HL-60 (cell line): Measurements from ENCODE around the gene CALR3.

ENCODE experiments used
- GABPA ChIP-seq: IDR thresholded peaks from 2 replicates; pipeline ENCODE4 v1.6.1; 2012; ENCODE audit warnings: low read depth
- POLR2AphosphoS5 ChIP-seq: IDR thresholded peaks from 2 replicates; pipeline ENCODE4 v1.6.1; 2012; ENCODE audit warnings: low read depth
- TF ChIP-seq, protein P1 (sequence below): IDR thresholded peaks from one replicate; pipeline ENCODE4 v1.5.1; 2011; ENCODE audit warnings: low read length, control low read depth, inconsistent platforms; ENCODE audit not compliant: insufficient read depth
- TF ChIP-seq, protein P2 (sequence below): IDR thresholded peaks from 2 replicates; pipeline ENCODE4 v1.6.1; 2012; ENCODE audit warnings: low read depth; ENCODE audit not compliant: insufficient replicate concordance

DNA sequence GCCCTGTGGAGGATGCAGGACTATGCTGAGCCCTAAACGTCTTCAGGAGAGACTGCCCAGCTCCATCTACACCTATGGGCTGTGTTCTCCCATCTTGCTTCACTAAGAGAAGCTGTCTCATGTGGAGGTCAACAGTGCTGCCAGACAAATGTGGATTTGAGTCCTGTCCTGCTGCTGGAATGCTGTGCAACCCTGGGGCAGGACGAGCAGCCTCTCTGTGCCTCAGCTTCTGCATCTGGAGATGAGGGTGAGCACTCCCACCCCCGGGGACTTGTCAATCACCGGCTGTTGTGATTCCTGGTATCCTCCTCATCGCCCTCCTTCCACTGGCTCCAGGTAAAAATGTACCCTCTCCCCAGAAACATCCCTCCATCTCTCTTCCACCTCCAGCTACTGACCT, 40.5 kb downstream of the CALR3 start:
- TF ChIP-seq, protein P1, sequence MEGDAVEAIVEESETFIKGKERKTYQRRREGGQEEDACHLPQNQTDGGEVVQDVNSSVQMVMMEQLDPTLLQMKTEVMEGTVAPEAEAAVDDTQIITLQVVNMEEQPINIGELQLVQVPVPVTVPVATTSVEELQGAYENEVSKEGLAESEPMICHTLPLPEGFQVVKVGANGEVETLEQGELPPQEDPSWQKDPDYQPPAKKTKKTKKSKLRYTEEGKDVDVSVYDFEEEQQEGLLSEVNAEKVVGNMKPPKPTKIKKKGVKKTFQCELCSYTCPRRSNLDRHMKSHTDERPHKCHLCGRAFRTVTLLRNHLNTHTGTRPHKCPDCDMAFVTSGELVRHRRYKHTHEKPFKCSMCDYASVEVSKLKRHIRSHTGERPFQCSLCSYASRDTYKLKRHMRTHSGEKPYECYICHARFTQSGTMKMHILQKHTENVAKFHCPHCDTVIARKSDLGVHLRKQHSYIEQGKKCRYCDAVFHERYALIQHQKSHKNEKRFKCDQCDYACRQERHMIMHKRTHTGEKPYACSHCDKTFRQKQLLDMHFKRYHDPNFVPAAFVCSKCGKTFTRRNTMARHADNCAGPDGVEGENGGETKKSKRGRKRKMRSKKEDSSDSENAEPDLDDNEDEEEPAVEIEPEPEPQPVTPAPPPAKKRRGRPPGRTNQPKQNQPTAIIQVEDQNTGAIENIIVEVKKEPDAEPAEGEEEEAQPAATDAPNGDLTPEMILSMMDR: no peak
- TF ChIP-seq, protein P2, sequence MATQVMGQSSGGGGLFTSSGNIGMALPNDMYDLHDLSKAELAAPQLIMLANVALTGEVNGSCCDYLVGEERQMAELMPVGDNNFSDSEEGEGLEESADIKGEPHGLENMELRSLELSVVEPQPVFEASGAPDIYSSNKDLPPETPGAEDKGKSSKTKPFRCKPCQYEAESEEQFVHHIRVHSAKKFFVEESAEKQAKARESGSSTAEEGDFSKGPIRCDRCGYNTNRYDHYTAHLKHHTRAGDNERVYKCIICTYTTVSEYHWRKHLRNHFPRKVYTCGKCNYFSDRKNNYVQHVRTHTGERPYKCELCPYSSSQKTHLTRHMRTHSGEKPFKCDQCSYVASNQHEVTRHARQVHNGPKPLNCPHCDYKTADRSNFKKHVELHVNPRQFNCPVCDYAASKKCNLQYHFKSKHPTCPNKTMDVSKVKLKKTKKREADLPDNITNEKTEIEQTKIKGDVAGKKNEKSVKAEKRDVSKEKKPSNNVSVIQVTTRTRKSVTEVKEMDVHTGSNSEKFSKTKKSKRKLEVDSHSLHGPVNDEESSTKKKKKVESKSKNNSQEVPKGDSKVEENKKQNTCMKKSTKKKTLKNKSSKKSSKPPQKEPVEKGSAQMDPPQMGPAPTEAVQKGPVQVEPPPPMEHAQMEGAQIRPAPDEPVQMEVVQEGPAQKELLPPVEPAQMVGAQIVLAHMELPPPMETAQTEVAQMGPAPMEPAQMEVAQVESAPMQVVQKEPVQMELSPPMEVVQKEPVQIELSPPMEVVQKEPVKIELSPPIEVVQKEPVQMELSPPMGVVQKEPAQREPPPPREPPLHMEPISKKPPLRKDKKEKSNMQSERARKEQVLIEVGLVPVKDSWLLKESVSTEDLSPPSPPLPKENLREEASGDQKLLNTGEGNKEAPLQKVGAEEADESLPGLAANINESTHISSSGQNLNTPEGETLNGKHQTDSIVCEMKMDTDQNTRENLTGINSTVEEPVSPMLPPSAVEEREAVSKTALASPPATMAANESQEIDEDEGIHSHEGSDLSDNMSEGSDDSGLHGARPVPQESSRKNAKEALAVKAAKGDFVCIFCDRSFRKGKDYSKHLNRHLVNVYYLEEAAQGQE: no peak
- TF ChIP-seq POLR2AphosphoS5 (no peak), GABPA (no peak)
